ENCODE data around the gene USF2. TPM values are rescaled to one million over a fixed set of nuclear protein-coding genes. Genes with fewer than 3 reads are reported as not detected.

The USF2 gene
- total and polyA plus RNA-seq, 10 of the 15 experiments (the other 5 are each of a cell fraction or from before 2014, with no cell fraction given), result 0.56 to 157 (median 65.5) TPM

DNA sequence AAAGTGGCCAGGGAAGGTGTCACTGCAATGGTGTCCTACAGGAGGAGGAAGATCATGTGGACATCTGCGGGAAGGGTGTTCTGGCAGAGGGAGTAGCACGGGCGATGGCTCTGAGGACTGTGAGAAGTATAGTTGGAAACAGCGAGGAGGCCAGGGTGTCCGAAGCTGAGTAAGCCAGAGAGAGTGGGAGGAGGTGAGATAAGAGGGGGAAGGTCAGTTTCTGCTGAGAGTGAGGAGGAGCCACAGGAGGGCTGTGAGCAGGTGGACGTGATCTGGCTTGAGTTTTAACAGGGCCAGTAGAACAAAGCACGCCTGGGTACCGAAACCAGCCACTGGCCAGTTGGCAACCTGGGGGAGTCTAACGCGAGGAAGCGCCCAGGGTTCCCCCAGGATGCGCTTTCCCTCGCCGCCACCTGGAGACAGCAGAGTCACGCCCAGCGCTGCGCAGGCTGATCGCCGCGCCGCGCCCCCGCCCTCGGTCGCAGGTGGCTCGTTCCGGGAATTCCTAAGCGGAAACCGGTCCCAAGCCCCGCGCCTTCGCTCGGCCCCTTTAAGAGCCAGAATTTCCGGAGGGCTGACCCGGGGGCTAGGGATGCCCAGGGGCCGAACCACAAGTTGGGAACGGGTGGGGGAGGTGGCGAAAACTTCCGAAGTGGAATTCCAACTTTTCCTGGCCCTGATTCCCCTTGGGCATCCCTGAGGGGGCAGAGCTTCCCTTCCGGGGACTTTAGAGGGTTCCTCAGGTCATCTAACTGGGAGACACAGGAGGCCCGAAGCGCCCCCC lies 21.0 kb upstream of the USF2 start:
- Histone ChIP-seq H3K4me3 (peak overlapping the region; percentile 90), H3K27me3 (replicated peaks in 1 of 2; ENCODE audit: control insufficient read depth in 2 of 2, insufficient read depth in 2 of 2, low read length in 1 of 2) (no peaks in the 10 kb centered on the region), H3K4me1 (ENCODE audit: control insufficient read depth, insufficient read depth, low read length) (peaks cover 4% of the 10 kb centered on the region; the same call in 1 of the 2 replicates), H3K79me2 (ENCODE audit: control insufficient read depth, insufficient read depth, low read length) (peaks cover 19% of the 10 kb centered on the region), H3K9ac (ENCODE audit: control insufficient read depth, insufficient read depth, low read length) (peak overlapping the region; percentile 88), H2AFZ (ENCODE audit: control insufficient read depth, low read depth, low read length) (peak overlapping the region; percentile 97), H3K4me2 (ENCODE audit: control insufficient read depth, insufficient read depth) (peak overlapping the region; percentile 98), H3K9me3 (replicated peaks; ENCODE audit: control insufficient read depth, insufficient read depth, low read length) (no peaks in the 10 kb centered on the region; the same call in 1 of the 3 replicates), H3K36me3 (ENCODE audit: control insufficient read depth in 2 of 2, insufficient read depth in 2 of 2, low read length in 1 of 2) (peaks cover 0 to 5% of the 10 kb centered on the region in 2 experiments; a peak in 3 of 4 replicates), H4K20me1 (ENCODE audit: control insufficient read depth, insufficient read depth) (no peaks in the 10 kb centered on the region), H3K27ac (ENCODE audit: control insufficient read depth, insufficient read depth) (peak overlapping the region; percentile 95)
- 4% methylated on average over 42 of the region's 42 CpGs for WGBS (ENCODE audit: insufficient coverage, insufficient replicate concordance, low lambda C conversion rate, missing lambda C conversion rate)
- POLR2A ChIA-PET, result interaction anchor here (0.5 to 0.6 kb wide), 3 partner anchors 27 to 105 kb away, joined by 4 read pairs; no protein-coding TSS in a partner anchor
- RAD21 ChIA-PET (ENCODE audit: unreplicated experiment), result no interaction called here
- SMC1A ChIA-PET (ENCODE audit: uncharacterized antibody, unreplicated experiment), result no interaction called here
- intact Hi-C loops (cut with micrococcal nuclease; ENCODE audit: unreplicated experiment) (loop anchor here (1.0 to 5.0 kb wide), 2 partner anchors 42 to 105 kb away; partner anchors contain the start of gene FXYD7), in situ Hi-C loops (cut with MboI) (no loop called here)
- CTCF ChIA-PET, result no interaction called here
- BruUV-seq (replicated peaks), result TSS peak; percentile 93
- DNase-seq (ENCODE audit: low read depth, low spot score) (peak; percentile 46), FAIRE-seq (peak; percentile 47), ATAC-seq (peak; percentile 71)
- TF ChIP-seq STAT3 (IDR thresholded peaks at IDR 0.05; ENCODE audit: low read depth, low read length) (no peak), RELA (IDR thresholded peaks at IDR 0.05; ENCODE audit: borderline replicate concordance, partially characterized antibody) (peak; percentile 48), BRCA1 (IDR thresholded peaks at IDR 0.05; ENCODE audit: low read depth, low read length) (0 out of 2 replicates have a peak, but pooled peaks have one; percentile 25), DPF2 (IDR thresholded peaks at IDR 0.05) (0 out of 2 replicates have a peak, but pooled peaks have one; percentile 49), CHD1 (IDR thresholded peaks at IDR 0.05; ENCODE audit: low read depth, low read length) (no peak), LARP7 (IDR thresholded peaks at IDR 0.05) (no peak; the same call in 1 of the 2 replicates), RCOR1 (conservative IDR thresholded peaks at IDR 0.05; ENCODE audit: low read depth, low read length) (0 out of 2 replicates have a peak, but pooled peaks have one; percentile 20), TCF12 (IDR thresholded peaks at IDR 0.05; ENCODE audit: low read depth, low read length) (0 out of 2 replicates have a peak, but pooled peaks have one; percentile 10), ASH2L (IDR thresholded peaks at IDR 0.05; ENCODE audit: borderline replicate concordance, low read depth) (no peak), MEF2A (IDR thresholded peaks at IDR 0.05; ENCODE audit: insufficient read depth, low read depth, low read length) (peak; percentile 44; the same call in 1 of the 2 replicates), RAD21 (IDR thresholded peaks at IDR 0.05; ENCODE audit: insufficient read depth, low read depth, low read length) (peak; percentile 61), JUND (IDR thresholded peaks at IDR 0.05; ENCODE audit: low read depth, low read length) (peak; percentile 34; the same call in 1 of the 2 replicates), MYB (IDR thresholded peaks at IDR 0.05; ENCODE audit: borderline replicate concordance, low read depth, low read length) (peak; percentile 14; the same call in 1 of the 2 replicates), RUNX3 (IDR thresholded peaks at IDR 0.05; ENCODE audit: low read length) (peak; percentile 32; the same call in 1 of the 2 replicates), HDAC6 (IDR thresholded peaks at IDR 0.05; ENCODE audit: unreplicated experiment) (no peak), NR2F1 (conservative IDR thresholded peaks at IDR 0.05) (peak; percentile 69; the same call in 1 of the 2 replicates), BCL11A (IDR thresholded peaks at IDR 0.05; ENCODE audit: low read depth, low read length) (0 out of 2 replicates have a peak, but pooled peaks have one; percentile 11), IKZF1 (conservative IDR thresholded peaks at IDR 0.05) (peak; percentile 99), PML (IDR thresholded peaks at IDR 0.05; ENCODE audit: low read length) (peak; percentile 24; the same call in 1 of the 2 replicates)
- TF ChIP-seq, protein P1, sequence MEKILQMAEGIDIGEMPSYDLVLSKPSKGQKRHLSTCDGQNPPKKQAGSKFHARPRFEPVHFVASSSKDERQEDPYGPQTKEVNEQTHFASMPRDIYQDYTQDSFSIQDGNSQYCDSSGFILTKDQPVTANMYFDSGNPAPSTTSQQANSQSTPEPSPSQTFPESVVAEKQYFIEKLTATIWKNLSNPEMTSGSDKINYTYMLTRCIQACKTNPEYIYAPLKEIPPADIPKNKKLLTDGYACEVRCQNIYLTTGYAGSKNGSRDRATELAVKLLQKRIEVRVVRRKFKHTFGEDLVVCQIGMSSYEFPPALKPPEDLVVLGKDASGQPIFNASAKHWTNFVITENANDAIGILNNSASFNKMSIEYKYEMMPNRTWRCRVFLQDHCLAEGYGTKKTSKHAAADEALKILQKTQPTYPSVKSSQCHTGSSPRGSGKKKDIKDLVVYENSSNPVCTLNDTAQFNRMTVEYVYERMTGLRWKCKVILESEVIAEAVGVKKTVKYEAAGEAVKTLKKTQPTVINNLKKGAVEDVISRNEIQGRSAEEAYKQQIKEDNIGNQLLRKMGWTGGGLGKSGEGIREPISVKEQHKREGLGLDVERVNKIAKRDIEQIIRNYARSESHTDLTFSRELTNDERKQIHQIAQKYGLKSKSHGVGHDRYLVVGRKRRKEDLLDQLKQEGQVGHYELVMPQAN (conservative IDR thresholded peaks at IDR 0.05), result peak; percentile 68
- TF ChIP-seq, protein P2, sequence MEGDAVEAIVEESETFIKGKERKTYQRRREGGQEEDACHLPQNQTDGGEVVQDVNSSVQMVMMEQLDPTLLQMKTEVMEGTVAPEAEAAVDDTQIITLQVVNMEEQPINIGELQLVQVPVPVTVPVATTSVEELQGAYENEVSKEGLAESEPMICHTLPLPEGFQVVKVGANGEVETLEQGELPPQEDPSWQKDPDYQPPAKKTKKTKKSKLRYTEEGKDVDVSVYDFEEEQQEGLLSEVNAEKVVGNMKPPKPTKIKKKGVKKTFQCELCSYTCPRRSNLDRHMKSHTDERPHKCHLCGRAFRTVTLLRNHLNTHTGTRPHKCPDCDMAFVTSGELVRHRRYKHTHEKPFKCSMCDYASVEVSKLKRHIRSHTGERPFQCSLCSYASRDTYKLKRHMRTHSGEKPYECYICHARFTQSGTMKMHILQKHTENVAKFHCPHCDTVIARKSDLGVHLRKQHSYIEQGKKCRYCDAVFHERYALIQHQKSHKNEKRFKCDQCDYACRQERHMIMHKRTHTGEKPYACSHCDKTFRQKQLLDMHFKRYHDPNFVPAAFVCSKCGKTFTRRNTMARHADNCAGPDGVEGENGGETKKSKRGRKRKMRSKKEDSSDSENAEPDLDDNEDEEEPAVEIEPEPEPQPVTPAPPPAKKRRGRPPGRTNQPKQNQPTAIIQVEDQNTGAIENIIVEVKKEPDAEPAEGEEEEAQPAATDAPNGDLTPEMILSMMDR (IDR thresholded peaks at IDR 0.05 in 2 of 3, conservative IDR thresholded peaks at IDR 0.05 in 1 of 3; ENCODE audit: control insufficient read depth in 2 of 3, extremely low read depth in 1 of 3, insufficient read depth in 1 of 3, low read depth in 3 of 3, low read length in 3 of 3), result peak; percentile 69 to 86 (median 77); a peak in 4 of 6 replicates
